A172 (cell line): ENCODE results near the gene KRT75. TPM values are rescaled to one million over a fixed set of nuclear protein-coding genes. Genes with fewer than 3 reads are reported as not detected.
"Not testable (repeated sequence)": the region's sequence is repeated elsewhere in the genome, so short reads cannot be mapped to it uniquely, and the experiment has no call there.

Source experiments
- DNase-seq: peaks from one replicate; pipeline ENCODE4 v3.0.0-alpha.2; 2015; ENCODE audit warnings: low spot score
- total RNA-seq: library from RNA; depleted of rRNA; stranded (reverse); fragments of >200 nt; shearing (Covaris generic); gene quantifications from 2 replicates; pipeline ENCODE4 v1.2.3, GENCODE V29; 2014

Gene KRT75
- total RNA-seq, 1 experiment from 2014 or later = not detected

- no peak for DNase-seq
These were observed 17.4 kb downstream of the KRT75 start for GRCh38 chr12:52416795-52417194.

- peak; percentile 37 for DNase-seq
These were observed 18.1 kb downstream of the KRT75 start for GRCh38 chr12:52415870-52416750.

- DNase-seq = no peak
These were observed 19.2 kb downstream of the KRT75 start for GRCh38 chr12:52414936-52415335.

GRCh38 chr12:52413782-52414345, 20.3 kb downstream of the KRT75 start:
- no peak for DNase-seq

- DNase-seq = no peak
These were observed 21.0 kb downstream of the KRT75 start for GRCh38 chr12:52413202-52413601.

- DNase-seq = no peak
These were observed 22.4 kb downstream of the KRT75 start for GRCh38 chr12:52411815-52412214.

GRCh38 chr12:52410589-52411248, 23.5 kb downstream of the KRT75 start:
- not testable (repeated sequence) for DNase-seq

GRCh38 chr12:52407918-52408317, 26.3 kb downstream of the KRT75 start:
- DNase-seq = no peak

GRCh38 chr12:52405922-52406385, 28.2 kb downstream of the KRT75 start, which contains the start of gene KRT82:
KRT82 (minus strand) TSS chr12:52406335; CDS start chr12:52406277, 58 bp downstream.
- DNase-seq = no peak

GRCh38 chr12:52404951-52405350, 29.2 kb downstream of the KRT75 start:
- DNase-seq = no peak

GRCh38 chr12:52403561-52403960, 30.6 kb downstream of the KRT75 start:
- no peak for DNase-seq

- no peak for DNase-seq
These were observed 31.2 kb downstream of the KRT75 start for GRCh38 chr12:52402873-52403540.

GRCh38 chr12:52402377-52402776, 31.8 kb downstream of the KRT75 start:
- DNase-seq = no peak

- DNase-seq = no peak
These were observed 32.2 kb downstream of the KRT75 start for GRCh38 chr12:52401926-52402325.

- DNase-seq = no peak
These were observed 32.6 kb downstream of the KRT75 start for GRCh38 chr12:52401526-52401925.

GRCh38 chr12:52400906-52401305, 33.3 kb downstream of the KRT75 start:
- DNase-seq = no peak

- no peak for DNase-seq
These were observed 34.4 kb downstream of the KRT75 start for GRCh38 chr12:52399756-52400155.

GRCh38 chr12:52398176-52398575, 36.0 kb downstream of the KRT75 start:
- DNase-seq = no peak

- DNase-seq = no peak
These were observed 37.5 kb downstream of the KRT75 start for GRCh38 chr12:52396656-52397055.

GRCh38 chr12:52395761-52396434, 38.3 kb downstream of the KRT75 start:
- no peak for DNase-seq

GRCh38 chr12:52394836-52395405, 39.2 kb downstream of the KRT75 start:
- no peak for DNase-seq
